AG04450 (cell line): ENCODE results near the gene CPNE2. TPM values are rescaled to one million over a fixed set of nuclear protein-coding genes. Genes with fewer than 3 reads are reported as not detected.

Experiments used
- CTCF ChIA-PET: fragments of 300-600, 350-600 bp; formaldehyde crosslinking; extraction: SDS; loops from one replicate; lab custom pipeline; 2022; ENCODE audit warnings: antibody characterized with exemption, inconsistent platforms; lab: Charles Lee
- POLR2A ChIA-PET: fragments of 350-600 bp; formaldehyde crosslinking; extraction: SDS; loops from one replicate; lab custom pipeline; 2021; ENCODE audit warnings: antibody characterized with exemption, inconsistent platforms; lab: Yijun Ruan, JAX
- DNase-seq: peaks from one replicate; pipeline ENCODE4 v3.0.0-alpha.2; 2011; ENCODE audit warnings: low read depth, low spot score
- H3K27ac ChIP-seq: one replicate; pipeline ENCODE4 v1.5.1; 2012; ENCODE audit warnings: low read depth, low read length, control low read depth
- H3K27me3 ChIP-seq: one replicate; pipeline ENCODE4 v1.6.0; 2012; ENCODE audit warnings: low read length; ENCODE audit not compliant: control insufficient read depth, insufficient read depth
- H3K4me3 ChIP-seq: 2 replicates; pipeline ENCODE4 v1.5.1; 2011; ENCODE audit warnings: mild to moderate bottlenecking, low read depth, low read length, control low read depth
- H3K9me3 ChIP-seq: 2 replicates; pipeline ENCODE4 v1.5.1; 2012; ENCODE audit warnings: low read length; ENCODE audit not compliant: control insufficient read depth, insufficient read depth
- polyA minus RNA-seq: library from RNA; depleted of rRNA, polyadenylated mRNA; stranded (reverse); fragments of >200 nt; gene quantifications from 2 replicates; pipeline ENCODE4 v1.2.3, GENCODE V29; 2011; rRNA and poly(A)+ RNA removed
- polyA plus RNA-seq: library from polyadenylated mRNA; depleted of rRNA; stranded (reverse); fragments of >200 nt; gene quantifications from 2 replicates; pipeline ENCODE4 v1.2.3, GENCODE V29; 2011; rRNA removed
- TF ChIP-seq, protein P1 (sequence below): IDR thresholded peaks from 2 replicates; pipeline ENCODE4 v1.5.1; 2011; ENCODE audit warnings: low read depth, low read length, control low read depth, inconsistent platforms

Gene CPNE2
- 26.2 and 34.5 TPM in 2 replicates for polyA plus RNA-seq
- polyA minus RNA-seq = 25.0 and 28.7 TPM in 2 replicates

DNA sequence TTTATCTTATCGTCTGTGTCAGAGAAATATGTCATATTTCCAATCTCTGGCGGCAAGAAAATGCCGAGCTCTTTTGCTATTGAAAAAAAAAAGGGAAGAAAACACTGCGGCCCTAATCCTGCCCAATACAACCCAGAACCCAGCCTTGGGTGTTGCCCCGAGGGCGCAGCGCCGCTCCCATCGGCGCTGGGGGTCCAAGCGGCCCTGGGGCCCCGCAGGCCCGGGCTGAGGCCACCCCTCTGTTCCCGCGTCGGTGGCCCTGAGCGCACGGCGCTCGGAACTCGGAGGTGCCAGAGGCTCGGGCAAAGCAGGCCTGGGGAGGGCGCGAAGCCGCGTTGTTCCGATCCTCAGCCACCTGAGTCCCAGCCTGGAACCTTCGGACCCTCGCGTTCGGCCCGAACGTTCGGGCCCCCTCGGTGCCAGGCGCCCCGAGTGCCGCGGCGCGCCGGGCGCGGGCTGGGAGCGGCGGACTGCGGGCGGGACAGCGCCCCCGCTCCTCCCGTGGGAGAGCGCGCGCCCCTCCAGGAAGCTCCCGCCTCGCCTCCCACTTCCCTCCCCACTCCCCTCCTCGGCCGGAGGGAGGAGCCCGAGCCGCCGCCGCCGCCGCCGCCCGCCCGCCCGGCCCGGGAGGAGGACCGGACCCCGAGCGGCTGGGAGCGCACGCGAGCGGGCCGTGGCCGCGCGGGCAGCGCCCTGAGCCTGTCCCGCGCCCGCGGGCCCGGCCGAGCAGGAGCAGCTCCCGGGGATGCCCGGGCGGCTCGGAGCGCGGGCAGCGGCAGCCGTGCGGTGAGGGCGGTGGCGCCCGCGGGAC, at the start of gene CPNE2:
Gene CPNE2 (plus strand): TSS at position 609 of the 811 bp plus-strand sequence. CDS start 18,160 bp downstream, outside the sequence.
- TF ChIP-seq, protein P1, sequence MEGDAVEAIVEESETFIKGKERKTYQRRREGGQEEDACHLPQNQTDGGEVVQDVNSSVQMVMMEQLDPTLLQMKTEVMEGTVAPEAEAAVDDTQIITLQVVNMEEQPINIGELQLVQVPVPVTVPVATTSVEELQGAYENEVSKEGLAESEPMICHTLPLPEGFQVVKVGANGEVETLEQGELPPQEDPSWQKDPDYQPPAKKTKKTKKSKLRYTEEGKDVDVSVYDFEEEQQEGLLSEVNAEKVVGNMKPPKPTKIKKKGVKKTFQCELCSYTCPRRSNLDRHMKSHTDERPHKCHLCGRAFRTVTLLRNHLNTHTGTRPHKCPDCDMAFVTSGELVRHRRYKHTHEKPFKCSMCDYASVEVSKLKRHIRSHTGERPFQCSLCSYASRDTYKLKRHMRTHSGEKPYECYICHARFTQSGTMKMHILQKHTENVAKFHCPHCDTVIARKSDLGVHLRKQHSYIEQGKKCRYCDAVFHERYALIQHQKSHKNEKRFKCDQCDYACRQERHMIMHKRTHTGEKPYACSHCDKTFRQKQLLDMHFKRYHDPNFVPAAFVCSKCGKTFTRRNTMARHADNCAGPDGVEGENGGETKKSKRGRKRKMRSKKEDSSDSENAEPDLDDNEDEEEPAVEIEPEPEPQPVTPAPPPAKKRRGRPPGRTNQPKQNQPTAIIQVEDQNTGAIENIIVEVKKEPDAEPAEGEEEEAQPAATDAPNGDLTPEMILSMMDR = no peak
- POLR2A ChIA-PET = interaction anchor here (0.6 to 1.7 kb wide), 2 partner anchors 80 to 94 kb away, joined by 4 read pairs; partner anchors contain the start of gene PSME3IP1
- H3K4me3 ChIP-seq = peak within 1 kb of the TSS; percentile 68
- CTCF ChIA-PET = interaction anchor here (0.6 to 2.9 kb wide), 40 partner anchors 8 to 332 kb away, joined by 3 to 29 read pairs (median 5); no protein-coding TSS in a partner anchor
- DNase-seq = no peak
- H3K9me3 ChIP-seq = no peaks in the 10 kb centered on the region
- no peaks in the 10 kb centered on the region for H3K27me3 ChIP-seq
- no peak within 1 kb of the TSS for H3K27ac ChIP-seq

DNA sequence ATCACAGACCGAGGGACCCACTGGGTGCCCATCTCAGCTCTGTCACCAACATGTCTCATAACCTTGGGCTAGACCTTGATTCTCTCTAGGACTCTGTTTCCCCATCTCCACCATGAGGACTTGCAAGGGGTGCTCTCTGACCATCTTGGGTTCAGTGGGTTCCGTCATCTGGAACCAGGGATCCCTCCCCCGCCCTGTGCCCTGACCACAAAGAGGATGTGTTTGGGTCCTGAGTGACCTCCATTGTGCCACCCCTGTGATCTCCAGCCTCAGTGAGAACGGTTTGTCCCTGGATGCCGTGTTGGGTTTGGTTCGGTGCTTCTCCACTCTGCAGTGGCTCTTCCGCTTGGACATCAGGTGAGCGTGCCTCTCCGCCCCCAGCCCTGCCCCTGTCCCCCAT, 49.1 kb upstream of the CPNE2 start:
- DNase-seq = no peak
- ChIA-PET CTCF (no interaction called here), POLR2A (no interaction called here)
- no peak overlapping the region for H3K4me3 ChIP-seq
- H3K27ac ChIP-seq = no peak overlapping the region
- H3K9me3 ChIP-seq = peaks cover 11% of the 10 kb centered on the region
- H3K27me3 ChIP-seq = no peaks in the 10 kb centered on the region
- TF ChIP-seq, protein P1 = no peak

DNA sequence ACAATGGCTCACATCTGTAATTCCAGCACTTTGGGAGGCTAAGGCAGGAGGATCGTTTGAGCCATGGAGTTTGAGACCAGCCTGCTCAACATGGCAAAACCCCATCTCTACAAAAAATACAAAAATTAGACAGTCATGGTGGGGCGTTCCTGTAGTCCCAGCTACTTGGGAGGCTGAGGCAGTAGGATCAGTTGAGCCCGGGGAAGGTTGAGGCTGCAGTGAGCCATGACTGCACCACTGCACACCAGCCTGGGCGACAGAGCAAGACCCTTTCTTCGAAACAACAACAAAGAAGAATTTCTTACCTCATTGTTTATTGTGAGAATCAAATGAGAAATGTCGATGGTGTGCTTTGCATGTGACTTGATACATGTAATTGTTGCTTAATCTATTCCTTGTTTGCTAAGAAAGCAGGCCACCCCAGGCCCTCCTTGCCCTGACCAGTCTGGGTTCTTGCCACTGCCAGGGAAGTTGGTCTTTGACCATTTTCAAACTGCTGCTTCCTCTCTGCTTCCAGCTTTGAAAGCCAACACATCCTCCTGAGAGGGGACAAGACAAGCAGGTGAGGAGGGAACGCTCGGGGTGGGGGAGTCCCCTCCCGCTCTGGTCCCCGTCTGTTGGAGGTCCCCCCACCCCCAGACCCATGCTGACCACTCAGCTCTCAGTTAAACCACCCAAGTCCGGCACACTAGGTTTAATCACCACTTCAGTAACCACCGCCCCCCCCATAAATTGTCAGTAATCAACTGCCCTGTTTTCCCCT, 47.3 kb upstream of the CPNE2 start:
- Histone ChIP-seq H3K9me3 (peaks cover 11% of the 10 kb centered on the region), H3K27ac (peak overlapping the region; percentile 52), H3K4me3 (no peak overlapping the region), H3K27me3 (no peaks in the 10 kb centered on the region)
- POLR2A ChIA-PET = interaction anchor here (0.6 to 1.0 kb wide), 2 partner anchors 100 to 114 kb away, joined by 4 to 8 read pairs; partner anchors contain the start of gene HERPUD1
- DNase-seq = peak; percentile 6
- TF ChIP-seq, protein P1 = no peak
- CTCF ChIA-PET = interaction anchor here (0.6 to 3.5 kb wide), 16 partner anchors 11 to 316 kb away, joined by 3 to 33 read pairs (median 4); no protein-coding TSS in a partner anchor

- ChIA-PET CTCF (interaction anchor here (0.5 to 3.5 kb wide), 20 partner anchors 10 to 546 kb away, joined by 3 to 33 read pairs (median 4); no protein-coding TSS in a partner anchor), POLR2A (interaction anchor here (0.6 to 1.0 kb wide), 2 partner anchors 101 to 115 kb away, joined by 4 to 8 read pairs; partner anchors contain the start of gene HERPUD1)
Observed at GRCh38 chr16:57045694-57046381, 46.5 kb upstream of the CPNE2 start.

More at GRCh38 chr16:57045694-57046381, 46.5 kb upstream of the CPNE2 start:
- no peaks in the 10 kb centered on the region for H3K27me3 ChIP-seq
- DNase-seq = peak; percentile 26
- H3K27ac ChIP-seq = no peak overlapping the region
- TF ChIP-seq, protein P1 = peak; percentile 87
- H3K9me3 ChIP-seq = peaks cover 6% of the 10 kb centered on the region
- H3K4me3 ChIP-seq = no peak overlapping the region
